Peyer's patch (tissue), 4 donors: ENCODE results near the gene A1BG. TPM values are rescaled to one million over a fixed set of nuclear protein-coding genes. Genes with fewer than 3 reads are reported as not detected.

Experiments
- DNase-seq, 3 donors: peaks; one replicate each; pipeline ENCODE4 v3.0.0-alpha.2; 2017 to 2019
- H3K27ac ChIP-seq, 4 donors: fragments of 200-600 bp; sonication (generic); one replicate each; pipeline ENCODE4 v1.5.1; 2016 to 2019
- H3K27me3 ChIP-seq, 2 donors: fragments of 200-600 bp; sonication (generic); one replicate each; pipeline ENCODE4 v1.5.1; 2019
- H3K36me3 ChIP-seq, 3 donors: fragments of 200-600 bp; sonication (generic); one replicate each; pipeline ENCODE4 v1.5.1; 2016 to 2019
- H3K4me1 ChIP-seq, 4 donors: fragments of 200-600 bp; sonication (generic); one replicate each; pipeline ENCODE4 v1.5.1; 2016 to 2019
- H3K4me3 ChIP-seq, 4 donors: fragments of 200-600 bp; sonication (generic); 1 replicate in 3 of 4; 2 replicates in 1 of 4; pipeline ENCODE4 v1.5.1; 2016 to 2019; ENCODE audit warnings: mild to moderate bottlenecking in 1 of 4
- H3K9me3 ChIP-seq, 4 donors: fragments of 200-600 bp; sonication (generic); one replicate each; pipeline ENCODE4 v1.5.1; 2016 to 2019; ENCODE audit warnings: mild to moderate bottlenecking in 1 of 4
- POLR2A ChIP-seq, 2 donors: fragments of 450-650 bp; IDR thresholded peaks; one replicate each; pipeline ENCODE4 v1.5.1; 2017; ENCODE audit warnings: antibody characterized with exemption in 2 of 2, mild to moderate bottlenecking in 2 of 2, moderate library complexity in 2 of 2
- total RNA-seq, 4 donors: library from RNA; depleted of rRNA; stranded (reverse); fragments of >200 nt; gene quantifications; one replicate each; pipeline ENCODE4 v1.1.0, GENCODE V29; 2016
- TF ChIP-seq, protein P1 (sequence below), 6 experiments: fragments of 450-650 bp in 4 of 6; fragments of 200-600 bp in 2 of 6; sonication (generic) in 1 of 6; IDR thresholded peaks; one replicate each; pipeline ENCODE4 v1.5.1; 2017 to 2019; ENCODE audit warnings: antibody characterized with exemption in 6 of 6, mild to moderate bottlenecking in 3 of 6, moderate library complexity in 1 of 6

A1BG gene
- total RNA-seq, 4 donors from 2014 or later, result 5.4 to 26.4 (median 8.3) TPM; not detected in 1

DNA sequence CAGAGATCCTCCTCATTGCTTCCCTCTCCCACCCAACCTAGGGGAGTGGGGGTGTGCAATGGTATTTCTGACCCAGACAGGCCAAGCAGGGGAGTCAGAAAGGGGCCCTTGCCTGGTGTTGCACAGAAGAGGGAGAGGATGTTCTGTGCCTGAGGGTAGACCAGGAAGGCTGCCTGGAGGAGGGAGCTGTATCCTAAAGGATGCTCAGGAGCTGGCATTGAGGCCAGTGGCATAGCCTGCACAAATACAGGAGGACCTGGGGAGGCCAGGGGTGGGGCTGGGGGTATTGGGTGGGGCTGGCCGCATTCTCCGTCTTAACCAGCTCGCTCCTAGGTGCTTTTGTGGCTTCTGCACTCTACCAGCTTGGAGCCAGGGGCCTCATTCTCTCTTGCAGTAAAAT is 46.6 kb upstream of the A1BG start:
- Histone ChIP-seq H3K9me3 (no peaks in the 10 kb centered on the region), H3K27me3 (peaks cover 0 to 18% of the 10 kb centered on the region in 2 donors), H3K36me3 (peaks cover 0 to 3% (median 0%) of the 10 kb centered on the region in 3 donors), H3K4me1 (peaks cover 4 to 33% (median 8%) of the 10 kb centered on the region in 4 donors), H3K27ac (no peak overlapping the region), H3K4me3 (no peak overlapping the region)
- TF ChIP-seq, protein P1, sequence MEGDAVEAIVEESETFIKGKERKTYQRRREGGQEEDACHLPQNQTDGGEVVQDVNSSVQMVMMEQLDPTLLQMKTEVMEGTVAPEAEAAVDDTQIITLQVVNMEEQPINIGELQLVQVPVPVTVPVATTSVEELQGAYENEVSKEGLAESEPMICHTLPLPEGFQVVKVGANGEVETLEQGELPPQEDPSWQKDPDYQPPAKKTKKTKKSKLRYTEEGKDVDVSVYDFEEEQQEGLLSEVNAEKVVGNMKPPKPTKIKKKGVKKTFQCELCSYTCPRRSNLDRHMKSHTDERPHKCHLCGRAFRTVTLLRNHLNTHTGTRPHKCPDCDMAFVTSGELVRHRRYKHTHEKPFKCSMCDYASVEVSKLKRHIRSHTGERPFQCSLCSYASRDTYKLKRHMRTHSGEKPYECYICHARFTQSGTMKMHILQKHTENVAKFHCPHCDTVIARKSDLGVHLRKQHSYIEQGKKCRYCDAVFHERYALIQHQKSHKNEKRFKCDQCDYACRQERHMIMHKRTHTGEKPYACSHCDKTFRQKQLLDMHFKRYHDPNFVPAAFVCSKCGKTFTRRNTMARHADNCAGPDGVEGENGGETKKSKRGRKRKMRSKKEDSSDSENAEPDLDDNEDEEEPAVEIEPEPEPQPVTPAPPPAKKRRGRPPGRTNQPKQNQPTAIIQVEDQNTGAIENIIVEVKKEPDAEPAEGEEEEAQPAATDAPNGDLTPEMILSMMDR (IDR thresholded peaks at IDR 0.05), result no peak
- TF ChIP-seq POLR2A (IDR thresholded peaks at IDR 0.05), result no peak
- DNase-seq, result peak in 1 of 3 donors; percentile 45

DNA sequence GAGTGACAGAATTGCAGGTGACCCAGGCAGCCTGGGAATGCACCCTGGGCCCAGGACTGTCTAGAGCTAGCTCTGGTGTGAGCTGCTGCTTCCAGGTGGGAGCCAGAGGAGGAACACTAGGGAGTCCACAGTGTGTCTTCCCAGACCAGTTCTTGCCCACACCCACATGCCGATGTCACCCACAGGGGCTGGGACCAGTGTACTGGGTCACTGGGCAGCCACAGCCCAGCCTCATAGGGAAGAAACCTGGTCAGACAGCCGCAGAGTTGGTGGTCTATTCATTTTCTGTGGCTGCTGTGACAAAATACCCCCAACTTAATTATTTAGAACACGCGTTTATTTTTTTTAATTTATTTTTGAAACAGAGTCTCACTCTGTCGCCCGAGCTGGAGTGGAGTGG is 45.3 kb upstream of the A1BG start:
- TF ChIP-seq, protein P1 (IDR thresholded peaks at IDR 0.05), result no peak
- no peak for TF ChIP-seq POLR2A (IDR thresholded peaks at IDR 0.05)
- H3K4me3 ChIP-seq, result no peak overlapping the region
- H3K36me3 ChIP-seq, result peaks cover 0 to 16% (median 0%) of the 10 kb centered on the region in 3 donors
- H3K27ac ChIP-seq, result no peak overlapping the region
- no peaks in the 10 kb centered on the region for H3K9me3 ChIP-seq
- DNase-seq, result no peak
- peaks cover 0 to 18% of the 10 kb centered on the region in 2 donors for H3K27me3 ChIP-seq
- peaks cover 4 to 32% (median 8%) of the 10 kb centered on the region in 4 donors for H3K4me1 ChIP-seq

DNA sequence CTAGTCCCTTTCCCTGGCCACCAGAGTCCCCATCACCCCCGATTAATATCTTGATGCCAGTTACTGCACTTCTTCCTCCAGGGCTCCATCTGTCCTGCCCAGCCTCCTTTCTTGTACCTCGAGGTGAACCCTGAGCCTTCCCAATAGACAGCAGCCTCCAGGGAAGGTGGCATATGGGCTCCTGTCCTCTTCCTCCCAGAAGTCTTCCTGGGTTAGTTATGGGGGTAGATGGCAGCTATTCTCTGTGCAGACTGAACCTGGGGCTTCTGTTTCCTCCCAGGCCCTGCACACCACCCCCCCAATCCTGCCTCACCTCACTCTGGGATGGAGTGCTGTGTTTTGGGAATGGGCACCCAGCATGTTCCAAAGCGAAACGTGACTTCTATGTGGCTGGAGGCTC is 44.8 kb upstream of the A1BG start:
- H3K4me1 ChIP-seq, result peaks cover 4 to 28% (median 8%) of the 10 kb centered on the region in 4 donors
- DNase-seq, result no peak

DNA sequence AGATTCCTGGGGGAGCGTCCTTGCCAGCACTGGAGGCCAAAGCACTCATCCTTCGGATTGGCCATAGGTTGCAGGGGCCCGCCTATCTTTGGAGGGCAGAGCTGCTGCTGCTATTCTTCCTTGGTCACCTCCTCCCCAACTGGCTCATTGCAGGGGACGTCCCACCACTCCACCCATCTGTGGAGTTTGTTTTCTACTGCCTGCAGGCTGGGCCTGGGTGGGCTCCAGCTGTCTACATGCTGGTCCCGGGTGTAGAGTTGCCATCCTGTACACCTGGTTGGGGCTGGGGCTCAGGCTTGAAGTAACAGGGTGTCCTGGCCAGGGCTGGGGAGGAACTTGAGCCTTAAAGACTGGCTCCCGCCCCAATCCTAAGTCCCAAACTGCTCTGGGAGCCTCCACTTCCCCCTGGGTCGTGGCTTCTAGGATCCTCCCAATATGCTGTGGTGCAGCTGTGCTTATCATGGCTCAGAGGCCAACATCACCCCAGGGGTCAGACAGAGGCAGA is 44.3 kb upstream of the A1BG start:
- DNase-seq, result no peak
- H3K27ac ChIP-seq, result no peak overlapping the region
- peaks cover 4 to 28% (median 8%) of the 10 kb centered on the region in 4 donors for H3K4me1 ChIP-seq
- peaks cover 0 to 26% (median 0%) of the 10 kb centered on the region in 3 donors for H3K36me3 ChIP-seq
- no peak overlapping the region for H3K4me3 ChIP-seq
- H3K9me3 ChIP-seq, result no peaks in the 10 kb centered on the region
- H3K27me3 ChIP-seq, result peaks cover 0 to 18% of the 10 kb centered on the region in 2 donors
- no peak for TF ChIP-seq POLR2A (IDR thresholded peaks at IDR 0.05)
- TF ChIP-seq, protein P1 (IDR thresholded peaks at IDR 0.05), result no peak

More for the DNA sequence above, 44.8 kb upstream of the A1BG start:
- TF ChIP-seq, protein P1 (IDR thresholded peaks at IDR 0.05), result no peak
- no peak for TF ChIP-seq POLR2A (IDR thresholded peaks at IDR 0.05)
- H3K27ac ChIP-seq, result no peak overlapping the region
- no peak overlapping the region for H3K4me3 ChIP-seq
- peaks cover 0 to 18% of the 10 kb centered on the region in 2 donors for H3K27me3 ChIP-seq
- peaks cover 0 to 21% (median 0%) of the 10 kb centered on the region in 3 donors for H3K36me3 ChIP-seq
- H3K9me3 ChIP-seq, result no peaks in the 10 kb centered on the region

DNA sequence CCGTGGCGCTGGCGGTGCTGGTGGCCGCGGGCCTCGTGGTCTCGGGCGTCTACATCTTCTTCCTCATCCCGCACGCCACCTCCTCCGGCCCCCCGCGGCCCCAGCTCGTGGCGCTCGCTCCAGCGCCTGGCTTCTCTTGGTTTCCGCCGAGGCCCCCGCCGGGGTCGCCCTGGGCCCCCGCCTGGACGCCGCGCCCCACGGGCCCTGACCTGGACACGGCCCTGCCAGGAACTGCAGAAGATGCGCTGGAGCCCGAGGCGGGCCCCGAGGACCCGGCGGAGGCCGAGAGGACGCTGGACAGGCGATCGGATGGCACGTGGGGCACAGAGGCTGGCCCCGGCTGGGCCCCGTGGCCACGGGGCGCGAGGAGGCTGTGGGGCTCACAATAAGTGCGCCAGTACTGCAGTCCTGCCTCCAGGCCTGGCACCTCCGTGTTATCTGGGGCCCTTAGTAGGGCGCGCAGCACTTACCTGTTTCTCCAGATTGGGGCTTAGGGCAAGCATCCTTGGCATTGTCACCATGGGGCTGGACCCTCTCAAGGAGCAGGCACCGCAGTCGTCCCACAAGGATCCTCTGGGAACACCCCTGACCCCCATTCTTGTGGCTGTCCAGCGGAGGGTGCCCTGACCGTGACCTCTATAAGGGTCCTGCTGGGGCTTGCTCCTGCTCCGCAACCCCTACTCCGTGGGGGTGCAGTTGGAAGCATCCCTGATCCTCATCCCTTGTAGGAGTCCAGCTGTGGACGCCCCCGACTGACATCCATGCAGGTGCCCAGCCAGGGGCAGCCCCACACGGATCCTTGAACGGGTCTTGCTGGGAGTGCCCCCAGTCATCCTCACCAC is 43.6 kb upstream of the A1BG start:
- Histone ChIP-seq H3K36me3 (peaks cover 0 to 28% (median 0%) of the 10 kb centered on the region in 3 donors), H3K4me3 (no peak overlapping the region), H3K27me3 (peaks cover 0 to 18% of the 10 kb centered on the region in 2 donors), H3K9me3 (no peaks in the 10 kb centered on the region), H3K27ac (no peak overlapping the region), H3K4me1 (peaks cover 4 to 21% (median 7%) of the 10 kb centered on the region in 4 donors)
- TF ChIP-seq, protein P1 (IDR thresholded peaks at IDR 0.05), result no peak
- no peak for TF ChIP-seq POLR2A (IDR thresholded peaks at IDR 0.05)
- DNase-seq, result no peak
